GM18508 (cell line): ENCODE measurements around the gene FCN2.

Source experiments
- ATAC-seq: cut with Tn5 transposase; IDR thresholded peaks from one replicate; pipeline ENCODE4 v1.9.1; 2021; ENCODE audit warnings: moderate number of reproducible peaks; ENCODE audit not compliant: insufficient read depth, unreplicated experiment

The FCN2 gene

DNA sequence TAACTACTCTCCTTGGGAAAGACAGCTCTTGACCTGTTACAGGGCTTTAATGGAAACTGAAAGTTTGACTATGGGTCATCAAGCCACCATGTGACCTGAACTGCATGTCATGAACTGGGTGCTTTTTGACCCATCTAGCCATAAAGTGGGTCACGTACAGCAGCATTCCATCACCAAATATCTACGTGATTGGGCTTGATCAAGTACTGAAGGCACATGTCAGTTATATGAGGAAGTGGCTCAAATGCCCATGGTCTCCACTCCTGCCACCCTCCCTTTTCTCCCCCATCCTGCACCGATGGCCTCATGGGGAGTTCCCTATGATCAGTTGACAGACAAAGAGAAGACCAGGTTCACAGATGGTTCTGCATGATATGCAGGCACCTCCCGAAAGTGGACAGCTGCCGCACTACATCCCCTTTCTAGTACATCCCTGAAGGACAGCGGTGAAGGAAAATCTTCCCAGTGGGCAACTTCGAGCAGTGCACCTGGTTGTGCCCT, 44.5 kb downstream of the FCN2 start:
- ATAC-seq: no peak

DNA sequence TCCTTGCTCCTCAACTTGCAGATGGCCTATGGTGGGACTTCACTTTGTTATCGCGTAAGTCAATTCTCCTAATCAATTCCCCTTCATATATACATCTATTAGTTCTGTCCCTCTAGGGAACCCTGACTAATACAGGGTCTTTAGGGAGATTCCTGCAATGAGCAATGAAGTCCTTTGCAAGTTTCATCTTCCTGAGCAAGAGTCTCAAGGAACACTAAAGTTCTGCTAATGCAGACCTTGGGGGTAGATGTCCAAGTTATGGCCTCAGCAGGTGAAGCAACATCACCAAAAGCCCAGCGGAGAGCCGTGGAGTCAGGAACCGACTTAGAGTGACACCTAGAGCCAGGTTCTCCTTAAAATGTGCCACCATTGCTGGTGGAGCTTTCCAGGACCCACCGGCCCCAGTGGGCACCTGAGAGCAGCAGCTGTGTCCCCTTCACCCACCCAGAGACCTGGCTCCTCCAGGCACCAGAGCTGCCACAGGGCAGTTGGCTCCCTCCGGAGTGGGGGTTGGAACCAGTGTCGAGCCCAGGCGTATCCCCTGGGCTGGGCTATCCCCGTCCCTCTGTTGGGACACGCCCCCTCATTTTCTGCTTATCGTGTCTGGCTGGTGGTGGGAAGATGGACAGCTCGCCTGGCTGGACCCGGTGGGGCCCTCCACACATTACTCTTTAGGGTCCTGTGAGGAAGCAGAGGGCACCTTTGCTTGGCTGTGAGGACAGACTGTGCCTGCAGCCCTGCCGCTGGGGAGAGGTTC, 48.0 kb downstream of the FCN2 start:
- ATAC-seq: no peak

GRCh38 chr9:134929193-134930158, 48.9 kb downstream of the FCN2 start:
- no peak for ATAC-seq

- no peak for ATAC-seq
Observed at GRCh38 chr9:134930398-134930797, 49.8 kb downstream of the FCN2 start.

DNA sequence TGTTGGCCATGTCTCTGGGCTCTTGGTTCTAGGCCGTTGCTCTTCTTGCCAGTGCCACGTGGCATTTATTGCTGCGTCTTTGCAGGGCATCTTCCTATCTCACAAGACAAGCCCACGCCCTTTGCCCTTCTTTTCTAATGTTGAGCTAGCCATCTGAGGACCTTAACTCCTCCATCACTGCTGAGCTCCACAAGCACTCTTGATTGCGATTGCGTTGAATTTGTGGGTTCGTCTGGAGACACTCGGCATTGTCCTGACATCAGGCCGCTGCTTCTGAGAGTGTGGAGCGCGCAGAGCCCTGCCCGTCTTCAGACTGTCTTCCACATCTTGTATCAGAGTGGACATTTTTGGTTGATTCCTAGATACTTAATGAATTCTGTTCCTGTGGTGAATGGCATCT, 51.6 kb downstream of the FCN2 start:
- no peak for ATAC-seq

DNA sequence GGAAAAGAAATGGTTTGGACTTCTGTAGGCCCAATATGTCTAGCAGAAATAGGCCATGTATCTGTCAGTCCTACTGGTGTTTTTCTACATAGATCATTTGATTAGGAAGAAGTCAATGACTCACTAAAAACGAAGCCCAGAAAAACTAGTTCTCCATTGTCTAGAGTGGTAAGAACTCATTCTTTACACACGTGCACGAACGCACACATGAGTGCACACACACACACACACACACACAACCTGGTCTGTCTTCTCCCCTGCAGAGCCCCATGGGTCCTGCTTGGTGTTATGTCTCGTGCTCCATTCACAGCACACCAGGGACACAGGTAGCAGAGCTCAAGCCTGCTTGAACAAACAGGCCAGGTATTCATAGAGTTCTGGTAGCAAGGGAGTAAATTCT, 52.0 kb downstream of the FCN2 start:
- ATAC-seq: no peak

DNA sequence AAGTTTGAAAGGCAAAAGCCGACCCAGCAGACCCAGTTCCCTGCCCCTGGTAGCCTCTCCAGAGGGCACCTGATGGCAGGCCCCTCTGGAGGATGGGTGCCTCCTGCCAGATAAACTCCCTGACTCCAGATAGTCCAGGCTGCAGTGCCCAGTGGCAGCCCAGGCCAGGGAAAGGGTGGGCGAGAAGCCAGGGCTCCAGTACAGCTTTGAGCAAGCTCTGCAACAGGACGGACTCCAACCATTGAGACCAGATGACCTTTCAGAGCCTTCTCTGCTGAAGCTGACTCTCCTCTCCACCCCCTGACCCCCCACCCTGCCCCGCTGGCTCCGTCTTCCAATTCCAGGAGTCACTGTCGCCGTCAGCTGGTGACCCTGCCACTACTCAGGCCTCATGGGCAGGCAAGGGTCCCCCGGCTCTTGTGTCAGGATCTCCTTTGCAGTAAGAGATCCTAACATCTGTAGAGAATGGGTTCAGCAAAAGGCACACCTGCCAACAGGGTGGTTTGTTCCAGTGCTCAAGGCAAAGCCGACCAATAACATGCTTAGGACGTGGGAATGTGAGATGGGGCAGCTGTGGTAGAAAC, 52.6 kb downstream of the FCN2 start:
- no peak for ATAC-seq

GRCh38 chr9:134935056-134935640, 54.5 kb downstream of the FCN2 start:
- no peak for ATAC-seq

- no peak for ATAC-seq
Observed at GRCh38 chr9:134935701-134936345, 55.2 kb downstream of the FCN2 start.

- no peak for ATAC-seq
Observed at GRCh38 chr9:134936346-134937163, 55.9 kb downstream of the FCN2 start.
